ENCODE results near the gene PDZD2.

The PDZD2 gene

DNA sequence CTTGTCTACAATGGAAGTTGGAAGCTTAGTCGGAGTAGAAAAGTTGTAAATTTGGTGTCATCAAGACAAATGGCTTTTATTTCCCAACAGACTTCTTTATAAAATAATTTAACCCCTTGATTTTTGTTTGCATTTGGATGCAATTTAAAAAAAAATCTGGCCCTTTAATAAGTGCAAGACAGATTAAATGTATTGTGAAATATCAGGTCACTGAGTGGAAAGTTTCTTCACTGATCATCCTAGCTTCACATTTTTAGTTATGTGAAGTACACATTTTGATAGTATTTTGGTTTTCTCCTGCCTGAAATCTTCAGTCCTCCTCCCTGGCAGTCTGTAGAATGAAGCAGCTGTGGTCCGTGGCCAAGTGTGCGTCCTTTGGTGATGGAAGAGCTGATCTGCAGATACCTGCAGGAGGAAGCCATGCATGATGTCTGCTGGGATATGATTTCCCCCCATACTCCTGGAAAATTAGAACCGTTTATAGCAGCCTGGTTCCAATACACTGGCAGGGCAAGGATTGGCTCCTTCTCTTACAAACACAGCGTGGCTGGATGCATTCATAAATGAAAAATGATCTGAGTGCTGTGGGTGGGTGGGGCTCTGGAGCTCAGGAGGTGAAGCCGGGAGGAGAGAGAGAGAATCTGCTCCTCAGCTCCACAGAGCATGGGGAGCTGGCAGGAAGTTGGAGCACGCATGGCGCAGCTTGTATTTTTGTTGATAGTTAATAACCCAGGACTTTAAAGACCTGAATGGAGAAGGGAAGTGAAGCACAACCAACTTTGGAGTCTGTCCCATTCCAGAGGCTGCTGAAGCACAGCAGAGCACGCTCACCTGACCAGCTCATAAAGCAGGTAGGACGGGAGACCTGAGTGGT is 296.8 kb downstream of the PDZD2 start:
- DNase-seq (ENCODE audit: low spot score) (no peak), ATAC-seq (ENCODE audit: low read depth) (peak; percentile 81)
- no peak overlapping the region for H3K4me3 ChIP-seq (ENCODE audit: severe bottlenecking)
- H3K9me3 ChIP-seq (ENCODE audit: severe bottlenecking): no peaks in the 10 kb centered on the region
- H3K27ac ChIP-seq (ENCODE audit: poor library complexity, severe bottlenecking): no peak overlapping the region
- H3K36me3 ChIP-seq (ENCODE audit: low read depth): no peaks in the 10 kb centered on the region
- TF ChIP-seq CTCF (IDR thresholded peaks at IDR 0.05; ENCODE audit: poor library complexity, severe bottlenecking): no peak
- no peaks in the 10 kb centered on the region for H3K27me3 ChIP-seq (ENCODE audit: insufficient read depth, poor library complexity, severe bottlenecking)
- H3K4me1 ChIP-seq (ENCODE audit: insufficient read depth, poor library complexity, severe bottlenecking): peaks cover 12% of the 10 kb centered on the region

DNA sequence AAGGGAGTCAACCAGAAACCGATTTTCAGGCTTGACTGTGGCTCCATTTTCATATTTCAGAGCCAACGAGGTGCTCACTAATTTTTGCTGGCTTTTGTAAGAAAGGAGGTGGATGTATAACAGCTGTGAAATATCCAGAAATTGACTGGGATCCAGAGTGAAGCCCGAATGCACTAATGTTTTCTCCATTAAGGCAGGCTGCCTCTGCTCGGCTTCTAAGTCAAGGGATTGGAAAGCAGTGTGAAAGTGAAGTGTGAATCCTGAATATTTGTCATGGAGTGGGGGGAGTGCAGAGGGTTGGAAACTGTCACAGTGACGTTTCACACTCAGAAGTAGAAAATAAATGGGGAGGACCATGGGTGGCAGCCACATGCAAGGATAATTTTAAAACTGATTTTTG is 297.8 kb downstream of the PDZD2 start:
- Histone ChIP-seq H3K27me3 (ENCODE audit: insufficient read depth, poor library complexity, severe bottlenecking) (no peaks in the 10 kb centered on the region), H3K4me3 (ENCODE audit: severe bottlenecking) (no peak overlapping the region), H3K9me3 (ENCODE audit: severe bottlenecking) (no peaks in the 10 kb centered on the region), H3K36me3 (ENCODE audit: low read depth) (no peaks in the 10 kb centered on the region), H3K27ac (ENCODE audit: poor library complexity, severe bottlenecking) (no peak overlapping the region), H3K4me1 (ENCODE audit: insufficient read depth, poor library complexity, severe bottlenecking) (peaks cover 20% of the 10 kb centered on the region)
- TF ChIP-seq CTCF (IDR thresholded peaks at IDR 0.05; ENCODE audit: poor library complexity, severe bottlenecking): no peak
- no peak for DNase-seq (ENCODE audit: low spot score)
- ATAC-seq (ENCODE audit: low read depth): no peak

DNA sequence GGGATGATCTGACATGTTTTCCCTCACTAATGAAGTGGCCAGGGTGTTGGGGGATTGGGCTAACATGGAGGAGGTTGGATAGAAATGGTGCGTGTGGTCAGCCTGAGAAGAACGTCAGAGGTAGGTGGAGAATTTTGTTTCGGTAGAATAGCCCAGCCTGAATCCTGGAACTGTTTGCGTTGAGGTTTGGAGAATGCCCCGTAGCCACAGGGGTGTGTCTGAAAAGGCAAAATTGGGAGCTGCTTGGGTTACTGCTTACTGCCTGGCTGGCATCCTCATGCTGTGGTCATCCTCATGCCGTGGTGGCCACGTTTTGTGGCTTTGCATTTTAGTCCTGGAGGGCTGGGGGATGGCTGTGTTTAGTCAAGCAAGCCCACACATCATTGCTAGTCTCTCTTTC is 298.3 kb downstream of the PDZD2 start:
- Histone ChIP-seq H3K27ac (ENCODE audit: poor library complexity, severe bottlenecking) (no peak overlapping the region), H3K4me3 (ENCODE audit: severe bottlenecking) (no peak overlapping the region), H3K27me3 (ENCODE audit: insufficient read depth, poor library complexity, severe bottlenecking) (no peaks in the 10 kb centered on the region), H3K36me3 (ENCODE audit: low read depth) (no peaks in the 10 kb centered on the region), H3K9me3 (ENCODE audit: severe bottlenecking) (no peaks in the 10 kb centered on the region), H3K4me1 (ENCODE audit: insufficient read depth, poor library complexity, severe bottlenecking) (peaks cover 22% of the 10 kb centered on the region)
- no peak for TF ChIP-seq CTCF (IDR thresholded peaks at IDR 0.05; ENCODE audit: poor library complexity, severe bottlenecking)
- ATAC-seq (ENCODE audit: low read depth): no peak
- DNase-seq (ENCODE audit: low spot score): no peak

- H3K27me3 ChIP-seq (ENCODE audit: insufficient read depth, poor library complexity, severe bottlenecking): no peaks in the 10 kb centered on the region
- ATAC-seq (ENCODE audit: low read depth) (no peak), DNase-seq (ENCODE audit: low spot score) (no peak)
- H3K4me3 ChIP-seq (ENCODE audit: severe bottlenecking): no peak overlapping the region
- TF ChIP-seq CTCF (IDR thresholded peaks at IDR 0.05; ENCODE audit: poor library complexity, severe bottlenecking): no peak
- peaks cover 22% of the 10 kb centered on the region for H3K4me1 ChIP-seq (ENCODE audit: insufficient read depth, poor library complexity, severe bottlenecking)
- no peaks in the 10 kb centered on the region for H3K9me3 ChIP-seq (ENCODE audit: severe bottlenecking)
- no peak overlapping the region for H3K27ac ChIP-seq (ENCODE audit: poor library complexity, severe bottlenecking)
- H3K36me3 ChIP-seq (ENCODE audit: low read depth): no peaks in the 10 kb centered on the region
These were observed 298.8 kb downstream of the PDZD2 start for GRCh38 chr5:31937703-31938102.

DNA sequence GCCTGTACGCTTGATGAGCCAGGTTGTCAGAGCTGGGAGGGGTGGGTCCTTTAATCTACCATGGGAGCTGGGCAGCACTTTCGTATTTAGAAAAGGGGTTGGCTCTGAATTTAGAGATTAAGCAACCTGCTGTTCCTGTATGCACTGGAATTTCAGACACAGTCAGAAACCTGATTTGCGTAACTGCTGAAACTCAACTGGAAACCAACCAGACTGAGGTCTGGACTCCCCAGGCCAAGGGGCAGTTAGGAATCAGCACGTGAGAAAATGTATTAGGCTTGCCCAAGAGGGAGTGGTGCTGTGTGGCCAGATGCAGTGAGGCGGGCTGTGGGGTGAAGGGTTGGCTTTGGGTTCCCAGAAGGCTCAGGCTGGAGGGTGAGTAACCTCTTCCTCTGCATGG is 300.2 kb downstream of the PDZD2 start:
- Histone ChIP-seq H3K4me3 (ENCODE audit: severe bottlenecking) (no peak overlapping the region), H3K27me3 (ENCODE audit: insufficient read depth, poor library complexity, severe bottlenecking) (no peaks in the 10 kb centered on the region), H3K4me1 (ENCODE audit: insufficient read depth, poor library complexity, severe bottlenecking) (peaks cover 22% of the 10 kb centered on the region), H3K27ac (ENCODE audit: poor library complexity, severe bottlenecking) (no peak overlapping the region), H3K9me3 (ENCODE audit: severe bottlenecking) (no peaks in the 10 kb centered on the region), H3K36me3 (ENCODE audit: low read depth) (no peaks in the 10 kb centered on the region)
- ATAC-seq (ENCODE audit: low read depth): no peak
- no peak for TF ChIP-seq CTCF (IDR thresholded peaks at IDR 0.05; ENCODE audit: poor library complexity, severe bottlenecking)
- no peak for DNase-seq (ENCODE audit: low spot score)

All from RWPE2 (cell line).